ENCODE results near the gene CRISPLD2. TPM values are rescaled to one million over a fixed set of nuclear protein-coding genes. Genes with fewer than 3 reads are reported as not detected.

CRISPLD2 gene
- total and polyA plus RNA-seq, 2 donors from 2014 or later: 4.8 to 108 TPM

DNA sequence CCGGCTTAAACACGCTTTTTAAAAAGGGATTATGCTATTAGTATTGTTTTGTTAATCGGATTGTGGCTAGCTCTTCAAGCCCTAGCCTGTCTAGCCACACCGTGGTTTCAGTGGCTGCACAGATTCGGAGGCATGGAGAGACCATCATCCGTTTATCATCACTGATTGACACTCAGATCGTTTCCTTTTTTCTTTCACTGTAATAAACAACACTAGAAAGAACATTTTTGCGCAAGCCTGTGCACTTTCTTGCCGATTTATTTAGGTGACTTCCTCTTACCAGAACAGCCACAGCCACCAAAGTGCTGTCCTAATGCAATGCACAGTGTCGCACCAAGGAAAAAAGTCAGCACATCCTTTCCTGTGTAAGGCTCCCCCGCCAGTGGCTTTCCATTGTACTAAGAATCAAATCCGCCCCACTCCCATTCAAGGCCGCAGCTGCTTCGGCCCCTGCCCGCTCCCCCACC, 78.2 kb downstream of the CRISPLD2 start:
- Histone ChIP-seq H3K4me1 (ENCODE audit: control insufficient read depth in 2 of 3, insufficient read depth in 2 of 3, low read depth in 1 of 3, low read length in 3 of 3) (no peaks in the 10 kb centered on the region), H3K9ac (ENCODE audit: low read length in 3 of 3) (no peak overlapping the region), H3K27ac (ENCODE audit: low read depth in 2 of 2, low read length in 2 of 2) (no peak overlapping the region), H3K27me3 (ENCODE audit: control insufficient read depth, insufficient read depth, low read length) (no peaks in the 10 kb centered on the region), H3K9me3 (ENCODE audit: control insufficient read depth in 2 of 3, insufficient read depth in 1 of 3, low read length in 3 of 3) (no peaks in the 10 kb centered on the region), H3K36me3 (ENCODE audit: control insufficient read depth in 2 of 3, insufficient read depth in 3 of 3, low read length in 3 of 3) (no peaks in the 10 kb centered on the region), H3K4me3 (ENCODE audit: low read length in 3 of 3) (no peak overlapping the region)
- peak in 1 of 5 donors; percentile 47 for DNase-seq
- FAIRE-seq: no peak
- TF ChIP-seq, protein P1, sequence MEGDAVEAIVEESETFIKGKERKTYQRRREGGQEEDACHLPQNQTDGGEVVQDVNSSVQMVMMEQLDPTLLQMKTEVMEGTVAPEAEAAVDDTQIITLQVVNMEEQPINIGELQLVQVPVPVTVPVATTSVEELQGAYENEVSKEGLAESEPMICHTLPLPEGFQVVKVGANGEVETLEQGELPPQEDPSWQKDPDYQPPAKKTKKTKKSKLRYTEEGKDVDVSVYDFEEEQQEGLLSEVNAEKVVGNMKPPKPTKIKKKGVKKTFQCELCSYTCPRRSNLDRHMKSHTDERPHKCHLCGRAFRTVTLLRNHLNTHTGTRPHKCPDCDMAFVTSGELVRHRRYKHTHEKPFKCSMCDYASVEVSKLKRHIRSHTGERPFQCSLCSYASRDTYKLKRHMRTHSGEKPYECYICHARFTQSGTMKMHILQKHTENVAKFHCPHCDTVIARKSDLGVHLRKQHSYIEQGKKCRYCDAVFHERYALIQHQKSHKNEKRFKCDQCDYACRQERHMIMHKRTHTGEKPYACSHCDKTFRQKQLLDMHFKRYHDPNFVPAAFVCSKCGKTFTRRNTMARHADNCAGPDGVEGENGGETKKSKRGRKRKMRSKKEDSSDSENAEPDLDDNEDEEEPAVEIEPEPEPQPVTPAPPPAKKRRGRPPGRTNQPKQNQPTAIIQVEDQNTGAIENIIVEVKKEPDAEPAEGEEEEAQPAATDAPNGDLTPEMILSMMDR (IDR thresholded peaks at IDR 0.05; ENCODE audit: borderline replicate concordance, extremely low read depth, insufficient read depth): no peak
- intact Hi-C loops (cut with DNase I): no loop called here

DNA sequence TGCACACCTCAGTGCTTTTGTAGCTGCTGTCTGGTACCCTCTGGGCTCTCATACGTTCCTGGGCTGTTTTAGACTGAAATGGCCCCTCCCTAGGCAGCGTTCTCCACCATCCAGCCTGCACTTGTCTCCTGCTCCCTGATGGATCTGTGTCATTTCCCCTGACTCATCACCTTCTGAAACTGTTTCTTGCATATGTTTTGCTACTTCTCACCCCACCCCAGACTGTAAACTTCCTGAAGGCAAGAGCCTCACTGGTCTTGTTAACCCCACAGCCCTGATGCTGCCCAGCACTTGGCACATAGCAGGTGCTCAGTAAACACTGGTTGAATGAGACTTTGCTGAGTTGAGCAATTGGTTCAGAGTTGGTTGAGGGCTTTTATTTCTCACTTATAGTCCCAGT, 78.7 kb downstream of the CRISPLD2 start:
- intact Hi-C loops (cut with DNase I): no loop called here
- Histone ChIP-seq H3K27ac (ENCODE audit: low read depth in 2 of 2, low read length in 2 of 2) (no peak overlapping the region), H3K9ac (ENCODE audit: low read length in 3 of 3) (no peak overlapping the region), H3K36me3 (ENCODE audit: control insufficient read depth in 2 of 3, insufficient read depth in 3 of 3, low read length in 3 of 3) (no peaks in the 10 kb centered on the region), H3K4me3 (ENCODE audit: low read length in 3 of 3) (no peak overlapping the region), H3K27me3 (ENCODE audit: control insufficient read depth, insufficient read depth, low read length) (no peaks in the 10 kb centered on the region), H3K9me3 (ENCODE audit: control insufficient read depth in 2 of 3, insufficient read depth in 1 of 3, low read length in 3 of 3) (no peaks in the 10 kb centered on the region), H3K4me1 (ENCODE audit: control insufficient read depth in 2 of 3, insufficient read depth in 2 of 3, low read depth in 1 of 3, low read length in 3 of 3) (no peaks in the 10 kb centered on the region)
- FAIRE-seq (no peak), DNase-seq (no peak)
- TF ChIP-seq, protein P1 (IDR thresholded peaks at IDR 0.05; ENCODE audit: borderline replicate concordance, extremely low read depth, insufficient read depth): no peak

DNA sequence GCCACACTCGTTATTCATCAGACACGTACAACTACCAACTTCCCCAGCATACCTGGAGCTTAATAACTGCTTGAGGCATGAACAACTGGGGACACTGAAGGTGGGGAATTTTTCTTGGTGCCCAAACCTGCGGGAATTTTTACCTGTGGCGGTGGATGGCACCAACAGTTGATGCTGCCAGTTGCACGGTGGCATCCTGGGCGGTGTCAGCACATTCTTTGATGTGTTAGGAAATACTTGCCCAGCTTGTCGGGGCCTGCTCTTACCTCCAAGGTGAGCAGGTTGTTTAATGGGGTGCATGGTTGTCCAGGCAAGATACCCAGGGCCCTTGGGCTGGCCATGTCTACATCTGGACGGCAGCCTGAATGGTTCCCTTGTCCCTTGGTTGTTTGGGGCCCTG, 79.6 kb downstream of the CRISPLD2 start:
- H3K4me3 ChIP-seq (ENCODE audit: low read length in 3 of 3): no peak overlapping the region
- no peaks in the 10 kb centered on the region for H3K9me3 ChIP-seq (ENCODE audit: control insufficient read depth in 2 of 3, insufficient read depth in 1 of 3, low read length in 3 of 3)
- DNase-seq (no peak), FAIRE-seq (no peak)
- H3K9ac ChIP-seq (ENCODE audit: low read length in 3 of 3): no peak overlapping the region
- intact Hi-C loops (cut with DNase I): no loop called here
- no peaks in the 10 kb centered on the region for H3K36me3 ChIP-seq (ENCODE audit: control insufficient read depth in 2 of 3, insufficient read depth in 3 of 3, low read length in 3 of 3)
- H3K4me1 ChIP-seq (ENCODE audit: control insufficient read depth in 2 of 3, insufficient read depth in 2 of 3, low read depth in 1 of 3, low read length in 3 of 3): no peaks in the 10 kb centered on the region
- TF ChIP-seq, protein P1 (IDR thresholded peaks at IDR 0.05; ENCODE audit: borderline replicate concordance, extremely low read depth, insufficient read depth): no peak
- no peaks in the 10 kb centered on the region for H3K27me3 ChIP-seq (ENCODE audit: control insufficient read depth, insufficient read depth, low read length)
- no peak overlapping the region for H3K27ac ChIP-seq (ENCODE audit: low read depth in 2 of 2, low read length in 2 of 2)

DNA sequence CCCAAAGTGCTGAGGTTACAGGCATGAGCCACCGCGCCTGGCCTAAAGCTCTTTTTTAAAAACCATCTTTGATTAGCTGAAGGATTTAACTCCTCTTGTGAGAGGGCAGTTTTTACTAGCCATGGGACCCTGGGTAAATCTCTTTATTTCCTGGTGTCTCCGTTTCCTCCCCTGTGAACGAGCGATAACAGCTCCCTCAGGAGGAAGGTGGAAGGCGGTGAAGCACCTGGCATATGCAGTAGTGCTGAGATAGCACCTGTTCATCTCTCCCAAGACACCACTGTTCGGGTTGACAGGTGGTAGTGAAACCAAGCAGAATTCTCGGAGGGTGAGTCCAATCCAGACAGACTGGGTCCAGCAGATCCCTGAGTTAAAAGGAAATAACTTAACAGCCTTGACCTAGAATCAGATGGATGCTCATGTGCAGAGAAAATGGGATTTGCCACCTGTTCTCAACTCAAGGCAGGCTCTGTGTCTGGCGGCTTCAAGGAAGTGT, 86.2 kb downstream of the CRISPLD2 start:
- Histone ChIP-seq H3K9ac (ENCODE audit: low read length in 3 of 3) (no peak overlapping the region), H3K4me1 (ENCODE audit: control insufficient read depth in 2 of 3, insufficient read depth in 2 of 3, low read depth in 1 of 3, low read length in 3 of 3) (no peaks in the 10 kb centered on the region), H3K27me3 (ENCODE audit: control insufficient read depth, insufficient read depth, low read length) (no peaks in the 10 kb centered on the region), H3K4me3 (ENCODE audit: low read length in 3 of 3) (no peak overlapping the region), H3K27ac (ENCODE audit: low read depth in 2 of 2, low read length in 2 of 2) (no peak overlapping the region), H3K36me3 (ENCODE audit: control insufficient read depth in 2 of 3, insufficient read depth in 3 of 3, low read length in 3 of 3) (no peaks in the 10 kb centered on the region), H3K9me3 (ENCODE audit: control insufficient read depth in 2 of 3, insufficient read depth in 1 of 3, low read length in 3 of 3) (no peaks in the 10 kb centered on the region)
- TF ChIP-seq, protein P1 (IDR thresholded peaks at IDR 0.05; ENCODE audit: borderline replicate concordance, extremely low read depth, insufficient read depth): no peak
- DNase-seq: peak in 1 of 5 donors; percentile 32
- FAIRE-seq: no peak
- intact Hi-C loops (cut with DNase I): no loop called here

Data from kidney (tissue), 14 donors.